Transverse colon (tissue), 4 donors: Measurements from ENCODE around the gene GNB1. TPM values are rescaled to one million over a fixed set of nuclear protein-coding genes. Genes with fewer than 3 reads are reported as not detected.

Experiments used
- DNase-seq: peaks from one replicate; pipeline ENCODE4 v3.0.0-alpha.2; 2019
- H3K27ac ChIP-seq, 4 donors: fragments of 200-600 bp; sonication (generic); 2 replicates each; pipeline ENCODE4 v1.5.1; 2016 to 2018; ENCODE audit warnings: inconsistent platforms in 4 of 4
- H3K27me3 ChIP-seq: fragments of 200-600 bp; sonication (generic); 2 replicates; pipeline ENCODE4 v1.5.1; 2017; ENCODE audit warnings: inconsistent platforms
- H3K36me3 ChIP-seq, 4 donors: fragments of 200-600 bp; sonication (generic); 2 replicates each; pipeline ENCODE4 v1.5.1; 2017 to 2019; ENCODE audit warnings: inconsistent platforms in 4 of 4
- H3K4me1 ChIP-seq, 4 donors: fragments of 200-600 bp; sonication (generic); 2 replicates each; pipeline ENCODE4 v1.5.1; 2017 to 2020; ENCODE audit warnings: inconsistent platforms in 4 of 4
- H3K4me3 ChIP-seq, 4 donors: fragments of 200-600 bp; sonication (generic); 1 replicate in 1 of 4; 2 replicates in 3 of 4; pipeline versions ENCODE4 v1.5.1 to v1.6.1; 2017 to 2019; ENCODE audit warnings: inconsistent platforms in 4 of 4
- H3K9me3 ChIP-seq, 2 donors: fragments of 200-600 bp; sonication (generic); 2 replicates each; pipeline ENCODE4 v1.5.1; 2017 to 2019; ENCODE audit warnings: inconsistent platforms in 2 of 2
- EP300 ChIP-seq: sonication (generic); formaldehyde crosslinking; IDR thresholded peaks from one replicate; pipeline ENCODE4 v1.6.1; 2017; ENCODE audit warnings: antibody characterized with exemption, low read depth
- POLR2A ChIP-seq: fragments of 450-650 bp; IDR thresholded peaks from one replicate; pipeline ENCODE4 v1.6.1; 2016; ENCODE audit warnings: antibody characterized with exemption, mild to moderate bottlenecking, moderate library complexity
- POLR2AphosphoS5 ChIP-seq, 3 donors: sonication (generic); formaldehyde crosslinking; IDR thresholded peaks; one replicate each; pipeline ENCODE4 v1.6.1; 2016; ENCODE audit warnings: antibody characterized with exemption in 3 of 3
- WGBS, 2 donors: methylation state at CpG; one replicate each; pipeline ENCODE4 v1.1.5; 2018; ENCODE audit warnings: low coverage in 1 of 2; 5-methylcytosine and 5-hydroxymethylcytosine counted together
- in situ Hi-C, 4 donors: fragments of 200-750 bp; cut with MboI; loops; one replicate each; pipeline versions ENCODE4 v1.15.0 to v1.15.1; 2017; ENCODE audit warnings: low sequenced_read_pairs in 3 of 4, low pct_ligation_motif_present in 1 of 4, low pct_unique_long_range_greater_than_20kb in 1 of 4
- intact Hi-C: fragments of 100-400 bp; cut with DNase I; formaldehyde crosslinking; loops from one replicate; pipeline ENCODE4 v1.15.1; 2023; ENCODE audit warnings: low total_unique reads
- total RNA-seq, 4 donors: library from RNA; depleted of rRNA; stranded (reverse); fragments of >200 nt; gene quantifications; one replicate each; pipeline ENCODE4 v1.1.0, GENCODE V29; 2016
- TF ChIP-seq, protein P1 (sequence below), 5 experiments: fragments of 200-600 bp in 3 of 5; fragments of 450-650 bp in 2 of 5; sonication (generic) in 3 of 5; IDR thresholded peaks; 1 replicate in 2 of 5; 2 replicates in 3 of 5; pipeline ENCODE4 v1.5.1; 2016 to 2017; ENCODE audit warnings: antibody characterized with exemption in 5 of 5, inconsistent platforms in 3 of 5, mild to moderate bottlenecking in 2 of 5, moderate library complexity in 1 of 5

Gene GNB1
- total RNA-seq, 4 donors from 2014 or later = 123 to 191 (median 174) TPM

DNA sequence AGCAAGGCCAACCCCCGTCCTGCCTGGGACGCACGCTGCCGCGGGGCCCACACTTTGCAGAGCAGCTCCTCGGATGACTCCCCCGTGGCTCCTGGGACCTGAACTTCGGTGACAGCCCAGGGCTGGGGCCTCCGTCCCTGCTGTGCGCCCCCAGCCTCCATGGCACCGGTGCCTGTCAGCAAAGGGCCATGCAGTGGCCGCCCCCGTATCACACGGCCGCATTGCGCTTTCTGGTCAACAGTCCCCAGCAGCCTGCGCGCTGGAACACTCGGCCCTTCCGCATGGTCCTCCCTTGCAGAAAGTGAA is 130.6 kb downstream of the GNB1 start:
- no peaks in the 10 kb centered on the region for H3K27me3 ChIP-seq
- peaks cover 12 to 23% (median 21%) of the 10 kb centered on the region in 4 donors for H3K4me1 ChIP-seq
- no peak for TF ChIP-seq EP300
- TF ChIP-seq, protein P1, sequence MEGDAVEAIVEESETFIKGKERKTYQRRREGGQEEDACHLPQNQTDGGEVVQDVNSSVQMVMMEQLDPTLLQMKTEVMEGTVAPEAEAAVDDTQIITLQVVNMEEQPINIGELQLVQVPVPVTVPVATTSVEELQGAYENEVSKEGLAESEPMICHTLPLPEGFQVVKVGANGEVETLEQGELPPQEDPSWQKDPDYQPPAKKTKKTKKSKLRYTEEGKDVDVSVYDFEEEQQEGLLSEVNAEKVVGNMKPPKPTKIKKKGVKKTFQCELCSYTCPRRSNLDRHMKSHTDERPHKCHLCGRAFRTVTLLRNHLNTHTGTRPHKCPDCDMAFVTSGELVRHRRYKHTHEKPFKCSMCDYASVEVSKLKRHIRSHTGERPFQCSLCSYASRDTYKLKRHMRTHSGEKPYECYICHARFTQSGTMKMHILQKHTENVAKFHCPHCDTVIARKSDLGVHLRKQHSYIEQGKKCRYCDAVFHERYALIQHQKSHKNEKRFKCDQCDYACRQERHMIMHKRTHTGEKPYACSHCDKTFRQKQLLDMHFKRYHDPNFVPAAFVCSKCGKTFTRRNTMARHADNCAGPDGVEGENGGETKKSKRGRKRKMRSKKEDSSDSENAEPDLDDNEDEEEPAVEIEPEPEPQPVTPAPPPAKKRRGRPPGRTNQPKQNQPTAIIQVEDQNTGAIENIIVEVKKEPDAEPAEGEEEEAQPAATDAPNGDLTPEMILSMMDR (IDR thresholded peaks at IDR 0.05) = no peak
- no peak for TF ChIP-seq POLR2A
- TF ChIP-seq POLR2AphosphoS5 (IDR thresholded peaks at IDR 0.05) = no peak
- intact Hi-C loops (no loop called here), in situ Hi-C loops (loop anchor here in 1 of 4 donors (25.0 kb wide), 1 partner anchor 127 kb away; the partner anchor contains the start of gene GNB1)
- H3K4me3 ChIP-seq = no peak overlapping the region
- no peak for DNase-seq
- peak overlapping the region in 3 of 4 donors; percentile 82 to 88 (median 86) for H3K27ac ChIP-seq
- H3K36me3 ChIP-seq = peaks cover 0 to 32% (median 8%) of the 10 kb centered on the region in 4 donors
- 98 to 100% methylated on average over 1 to 20 of the region's 20 CpGs for WGBS, 2 donors
- no peaks in the 10 kb centered on the region for H3K9me3 ChIP-seq

DNA sequence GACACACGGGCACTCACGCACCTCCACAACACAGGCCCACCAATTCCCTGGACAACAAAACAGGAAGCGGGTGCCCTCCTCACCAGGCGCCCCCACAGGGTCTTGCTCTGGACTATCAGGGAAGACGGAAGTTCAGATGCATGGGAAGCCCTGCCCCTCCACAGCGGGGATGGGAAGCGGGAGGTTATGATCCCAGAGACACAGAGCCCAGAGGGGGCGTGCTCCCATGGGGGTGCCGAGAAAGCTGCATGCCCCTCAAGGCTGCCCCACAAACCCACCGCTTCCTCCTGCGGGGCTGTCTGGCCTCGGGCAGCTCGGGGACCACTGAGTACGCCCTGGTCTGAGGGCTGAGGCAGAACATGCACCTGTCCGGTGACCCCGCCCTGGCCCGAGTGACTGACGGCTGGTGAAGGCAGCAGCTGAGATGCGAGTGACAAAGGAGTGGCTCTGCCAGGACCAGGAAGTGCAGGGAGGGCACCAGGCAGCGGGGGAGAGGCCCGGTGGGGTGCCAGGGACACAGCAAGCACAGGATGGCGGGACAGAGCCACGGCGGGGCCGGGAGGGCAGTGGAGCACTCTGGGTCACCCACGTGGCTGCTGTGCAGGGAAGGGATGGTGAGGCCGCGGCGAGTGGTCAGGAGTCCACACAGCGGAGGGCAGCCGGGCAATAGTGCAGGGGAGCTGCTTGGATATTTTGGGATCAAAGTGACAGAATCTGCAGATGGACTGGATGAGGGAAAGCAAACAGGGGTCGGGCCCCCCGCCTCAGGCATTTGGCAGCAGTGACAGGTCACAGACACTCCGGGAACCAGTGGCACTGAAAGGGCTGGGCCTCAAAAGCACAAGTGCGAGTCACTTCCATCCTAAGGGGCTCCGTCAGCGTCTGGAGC is 131.2 kb downstream of the GNB1 start:
- Histone ChIP-seq H3K27ac (peak overlapping the region; percentile 79 to 88 (median 84)), H3K36me3 (peaks cover 0 to 34% (median 11%) of the 10 kb centered on the region in 4 donors)

DNA sequence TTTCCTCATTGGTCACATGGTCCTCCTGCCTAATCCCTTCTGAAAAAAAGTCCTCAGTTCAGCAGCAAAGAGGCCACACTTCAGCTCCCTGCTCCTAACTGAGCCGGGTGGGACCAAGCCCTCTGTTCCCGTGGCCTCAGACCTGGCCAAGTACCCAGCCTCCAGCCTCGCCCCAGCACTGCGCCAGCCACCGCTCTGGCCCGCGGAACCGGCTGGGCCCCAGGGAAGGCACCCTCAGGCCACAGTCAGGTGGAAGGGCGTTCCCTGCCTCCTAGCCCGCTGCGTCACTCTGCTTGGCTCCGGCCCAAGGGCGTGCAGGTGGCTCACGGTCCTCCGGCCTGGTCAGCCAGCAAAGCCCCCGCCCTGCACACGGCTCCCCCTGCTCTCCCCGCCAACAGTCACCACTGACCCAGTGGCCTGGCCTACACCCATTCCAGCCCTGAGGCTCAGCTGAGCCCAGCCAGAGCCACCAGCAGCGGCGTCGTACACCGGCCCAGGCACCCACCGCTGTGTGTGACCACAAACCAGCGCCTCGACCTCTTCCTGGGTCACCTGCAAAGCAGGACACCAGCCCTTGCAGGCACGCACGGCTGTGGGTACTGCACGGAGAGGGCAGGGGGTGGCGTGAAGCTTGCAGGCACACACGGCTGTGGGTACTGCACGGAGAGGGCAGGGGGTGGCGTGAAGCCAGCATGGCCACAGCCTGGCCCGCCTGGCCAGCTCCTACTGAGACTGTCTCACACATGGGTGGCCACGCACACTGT is 132.0 kb downstream of the GNB1 start:
- H3K9me3 ChIP-seq = no peaks in the 10 kb centered on the region
- TF ChIP-seq POLR2AphosphoS5 (IDR thresholded peaks at IDR 0.05) (peak in 2 of 3 donors; percentile 74 to 86), POLR2A (peak; percentile 68), EP300 (peak; percentile 37)
- TF ChIP-seq, protein P1 (IDR thresholded peaks at IDR 0.05) = no peak
- no peaks in the 10 kb centered on the region for H3K27me3 ChIP-seq
- in situ Hi-C loops (loop anchor here in 1 of 4 donors (25.0 kb wide), 1 partner anchor 128 kb away; the partner anchor contains the start of gene GNB1), intact Hi-C loops (no loop called here)
- peaks cover 12 to 23% (median 21%) of the 10 kb centered on the region in 4 donors for H3K4me1 ChIP-seq
- H3K4me3 ChIP-seq = peak overlapping the region in 1 of 4 donors; percentile 12
- WGBS, 2 donors = 44 to 83% methylated on average over 3 to 22 of the region's 34 CpGs
- H3K27ac ChIP-seq = peak overlapping the region; percentile 79 to 88 (median 84)
- DNase-seq = peak; percentile 95
- peaks cover 0 to 43% (median 16%) of the 10 kb centered on the region in 4 donors for H3K36me3 ChIP-seq

More for the DNA sequence above, 131.2 kb downstream of the GNB1 start:
- Histone ChIP-seq H3K9me3 (no peaks in the 10 kb centered on the region), H3K4me1 (peaks cover 12 to 23% (median 21%) of the 10 kb centered on the region in 4 donors), H3K27me3 (no peaks in the 10 kb centered on the region), H3K4me3 (no peak overlapping the region)
- TF ChIP-seq, protein P1 (IDR thresholded peaks at IDR 0.05) = no peak
- peak in 1 of 3 donors; percentile 29 for TF ChIP-seq POLR2AphosphoS5 (IDR thresholded peaks at IDR 0.05)
- in situ Hi-C loops (loop anchor here in 1 of 4 donors (25.0 kb wide), 1 partner anchor 128 kb away; the partner anchor contains the start of gene GNB1), intact Hi-C loops (no loop called here)
- WGBS, 2 donors = 72 to 77% methylated on average over 10 to 34 of the region's 37 CpGs
- DNase-seq = peak; percentile 75
